Stimulated activated CD4-positive, alpha-beta T cell treated with anti-CD3 and anti-CD28 coated beads, Interleukin-12 subunit alpha, Interleukin-12 subunit beta, amount 100 ng/mL, for 24 hours (primary cell): ENCODE results near the gene CCDC27.

Source experiments
- DNase-seq, 2 experiments: peaks; one replicate each; pipeline ENCODE4 v3.0.0-alpha.2; 2020; ENCODE audit warnings: low read depth in 2 of 2

The CCDC27 gene

GRCh38 chr1:3752400-3752945, at the start of gene CCDC27:
CCDC27 (plus strand) TSS chr1:3752450; CDS start chr1:3752482, 32 bp downstream.
- no peak for DNase-seq

- DNase-seq = no peak
Observed at GRCh38 chr1:3702528-3702927, 49.7 kb upstream of the CCDC27 start.

- DNase-seq = no peak
Observed at GRCh38 chr1:3702990-3703728, 49.1 kb upstream of the CCDC27 start.

- no peak for DNase-seq
Observed at GRCh38 chr1:3703786-3704371, 48.4 kb upstream of the CCDC27 start.

GRCh38 chr1:3705341-3705950, 46.8 kb upstream of the CCDC27 start:
- DNase-seq = no peak

- DNase-seq = no peak
Observed at GRCh38 chr1:3706651-3707297, 45.5 kb upstream of the CCDC27 start.

GRCh38 chr1:3707298-3707938, 44.8 kb upstream of the CCDC27 start:
- DNase-seq = no peak

- DNase-seq = no peak
Observed at GRCh38 chr1:3707939-3708328, 44.3 kb upstream of the CCDC27 start.

- DNase-seq = no peak
Observed at GRCh38 chr1:3708791-3709190, 43.5 kb upstream of the CCDC27 start.

GRCh38 chr1:3710251-3710650, 42.0 kb upstream of the CCDC27 start:
- DNase-seq = no peak

- no peak for DNase-seq
Observed at GRCh38 chr1:3711381-3711779, 40.9 kb upstream of the CCDC27 start.

- no peak for DNase-seq
Observed at GRCh38 chr1:3711780-3712451, 40.3 kb upstream of the CCDC27 start.

GRCh38 chr1:3712573-3713535, 39.4 kb upstream of the CCDC27 start:
- DNase-seq = no peak

- DNase-seq = no peak
Observed at GRCh38 chr1:3713840-3714239, 38.4 kb upstream of the CCDC27 start.

GRCh38 chr1:3714284-3714741, 37.9 kb upstream of the CCDC27 start:
- no peak for DNase-seq

GRCh38 chr1:3714814-3715213, 37.4 kb upstream of the CCDC27 start:
- DNase-seq = no peak

GRCh38 chr1:3716351-3716750, 35.9 kb upstream of the CCDC27 start:
- DNase-seq = no peak

GRCh38 chr1:3717041-3717714, 35.1 kb upstream of the CCDC27 start:
- no peak for DNase-seq
